CD4-positive, CD25-positive, alpha-beta regulatory T cell (primary cell): Measurements from ENCODE around the gene GSTK1. TPM values are rescaled to one million over a fixed set of nuclear protein-coding genes. Genes with fewer than 3 reads are reported as not detected.
"Not testable (repeated sequence)": the region's sequence is repeated elsewhere in the genome, so short reads cannot be mapped to it uniquely, and the experiment has no call there.

ENCODE experiments used
- ATAC-seq, 2 donors: fragments of 150-1000 bp; cut with Tn5 transposase; one replicate each; pipeline ENCODE4 v1.10.0; 2021; ENCODE audit warnings: low read depth in 2 of 2, moderate number of reproducible peaks in 2 of 2, moderate library complexity in 1 of 2
- DNase-seq, 3 donors: peaks; one replicate each; pipeline versions ENCODE4 v3.0.0 to v3.0.0-alpha.2; 2012 to 2022; ENCODE audit warnings: mixed read lengths in 1 of 3
- H3K27ac ChIP-seq: one replicate; pipeline ENCODE4 v1.7.0; 2013; ENCODE audit warnings: mild to moderate bottlenecking, low read length; ENCODE audit not compliant: insufficient read depth, poor library complexity, severe bottlenecking
- H3K27me3 ChIP-seq: one replicate; pipeline ENCODE4 v1.7.0; 2013; ENCODE audit warnings: low read length; ENCODE audit not compliant: control insufficient read depth, insufficient read depth
- H3K36me3 ChIP-seq: one replicate; pipeline ENCODE4 v1.7.0; 2013; ENCODE audit warnings: mild to moderate bottlenecking, low read length, moderate library complexity; ENCODE audit not compliant: control insufficient read depth, insufficient read depth
- H3K4me1 ChIP-seq: 2 replicates; pipeline ENCODE4 v1.7.0; 2013; ENCODE audit warnings: mild to moderate bottlenecking, low read length; ENCODE audit not compliant: insufficient read depth, control insufficient read depth, poor library complexity, severe bottlenecking
- H3K4me3 ChIP-seq: one replicate; pipeline ENCODE4 v1.7.0; 2013; ENCODE audit warnings: low read depth, mild to moderate bottlenecking, low read length, moderate library complexity
- H3K9me3 ChIP-seq, 2 experiments: 1 replicate in 1 of 2; 2 replicates in 1 of 2; pipeline ENCODE4 v1.7.0; 2013; ENCODE audit warnings: low read length in 2 of 2, mild to moderate bottlenecking in 1 of 2, moderate library complexity in 1 of 2; ENCODE audit not compliant: control insufficient read depth in 2 of 2
- H3K27ac Mint-ChIP-seq, 3 donors: one replicate each; pipeline ENCODE4 v1.8.0; 2020 to 2022; ENCODE audit warnings: mild to moderate bottlenecking in 3 of 3, mixed read lengths in 3 of 3, moderate library complexity in 2 of 3
- H3K27me3 Mint-ChIP-seq: one replicate; pipeline ENCODE4 v1.8.0; 2022; ENCODE audit warnings: mild to moderate bottlenecking, mixed read lengths
- H3K36me3 Mint-ChIP-seq: one replicate; pipeline ENCODE4 v1.8.0; 2020; ENCODE audit warnings: mixed read lengths
- H3K4me1 Mint-ChIP-seq, 4 donors: one replicate each; pipeline ENCODE4 v1.8.0; 2020 to 2022; ENCODE audit warnings: mixed read lengths in 4 of 4, mild to moderate bottlenecking in 1 of 4
- H3K4me3 Mint-ChIP-seq, 4 donors: one replicate each; pipeline ENCODE4 v1.8.0; 2020 to 2022; ENCODE audit warnings: mild to moderate bottlenecking in 4 of 4, mixed read lengths in 4 of 4, moderate library complexity in 3 of 4
- H3K9me3 Mint-ChIP-seq, 7 donors: one replicate each; pipeline ENCODE4 v1.8.0; 2020 to 2022; ENCODE audit warnings: mixed read lengths in 7 of 7, mild to moderate bottlenecking in 3 of 7, moderate library complexity in 2 of 7
- polyA plus RNA-seq, 4 donors: library from polyadenylated mRNA; unstranded; fragments of 300-500 nt; fragmentation: Illumina TruSeq; gene quantifications; one replicate each; pipeline ENCODE4 v1.2.3, GENCODE V29; 2021
- total RNA-seq: library from RNA; stranded (reverse); gene quantifications from one replicate; pipeline ENCODE4 v1.2.3, GENCODE V29; 2022

The GSTK1 gene
- total and polyA plus RNA-seq, 5 donors from 2014 or later: 475 to 845 (median 697) TPM

DNA sequence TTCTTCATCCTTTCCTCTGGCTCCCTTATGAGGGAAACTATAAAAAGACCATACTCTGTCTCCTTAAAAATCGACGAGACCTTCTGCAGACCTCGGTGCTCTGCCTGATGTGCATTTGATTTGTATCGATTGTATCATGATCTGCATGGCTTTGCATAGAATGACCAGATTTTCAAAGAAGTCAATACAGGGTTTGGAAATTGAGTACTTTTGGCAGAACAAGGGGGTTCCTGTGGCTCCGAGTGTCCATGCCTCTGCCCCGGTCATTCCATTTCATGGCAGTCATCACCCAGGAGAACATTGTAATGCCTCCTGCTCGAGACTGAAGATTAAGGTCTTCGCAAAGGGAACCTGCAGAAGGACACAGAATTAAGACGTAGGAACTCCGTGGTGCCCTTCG lies 25.6 kb downstream of the GSTK1 start:
- no peaks in the 10 kb centered on the region for H3K9me3 Mint-ChIP-seq
- H3K9me3 ChIP-seq: no peaks in the 10 kb centered on the region
- H3K4me3 ChIP-seq: peak overlapping the region; percentile 99
- no peaks in the 10 kb centered on the region for H3K27me3 ChIP-seq
- no peaks in the 10 kb centered on the region for H3K27me3 Mint-ChIP-seq
- H3K27ac ChIP-seq: peak overlapping the region; percentile 78
- H3K36me3 Mint-ChIP-seq: peaks cover 18% of the 10 kb centered on the region
- H3K4me1 ChIP-seq: peaks cover 37% of the 10 kb centered on the region
- DNase-seq: no peak
- peak overlapping the region; percentile 90 to 93 (median 91) for H3K27ac Mint-ChIP-seq
- peak overlapping the region; percentile 95 to 99 (median 98) for H3K4me3 Mint-ChIP-seq
- ATAC-seq: no peak
- H3K4me1 Mint-ChIP-seq: peaks cover 26 to 72% (median 57%) of the 10 kb centered on the region in 4 donors
- peaks cover 33% of the 10 kb centered on the region for H3K36me3 ChIP-seq

DNA sequence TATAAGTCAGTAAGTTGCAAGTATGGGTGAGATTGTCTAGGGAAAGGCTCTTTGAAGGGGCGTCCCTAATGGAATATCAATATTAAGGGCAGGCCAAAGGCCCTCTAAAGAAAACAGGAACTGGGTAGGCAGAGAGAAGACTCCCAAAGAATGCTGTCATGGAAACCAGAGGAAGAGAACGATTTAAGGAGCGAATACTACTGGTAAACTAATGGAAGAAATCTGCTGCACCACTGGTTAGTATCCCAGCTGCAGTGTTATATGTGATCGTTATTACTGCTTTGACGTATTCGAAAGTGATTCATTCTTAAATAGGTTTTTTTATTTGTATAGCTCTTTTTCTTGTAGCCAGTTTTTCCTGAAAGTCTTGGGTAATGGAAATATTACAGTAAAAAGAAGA lies 26.2 kb downstream of the GSTK1 start:
- H3K4me1 ChIP-seq: peaks cover 34% of the 10 kb centered on the region
- peaks cover 39% of the 10 kb centered on the region for H3K36me3 ChIP-seq
- H3K27me3 ChIP-seq: no peaks in the 10 kb centered on the region
- H3K4me3 Mint-ChIP-seq: peak overlapping the region; percentile 95 to 99 (median 98)
- H3K27ac ChIP-seq: peak overlapping the region; percentile 34
- peak overlapping the region; percentile 99 for H3K4me3 ChIP-seq
- no peaks in the 10 kb centered on the region for H3K27me3 Mint-ChIP-seq
- DNase-seq (no peak), ATAC-seq (no peak)
- no peaks in the 10 kb centered on the region for H3K9me3 Mint-ChIP-seq
- no peaks in the 10 kb centered on the region for H3K9me3 ChIP-seq
- H3K36me3 Mint-ChIP-seq: peaks cover 24% of the 10 kb centered on the region
- H3K4me1 Mint-ChIP-seq: peaks cover 27 to 72% (median 57%) of the 10 kb centered on the region in 4 donors
- peak overlapping the region; percentile 90 to 93 (median 91) for H3K27ac Mint-ChIP-seq

DNA sequence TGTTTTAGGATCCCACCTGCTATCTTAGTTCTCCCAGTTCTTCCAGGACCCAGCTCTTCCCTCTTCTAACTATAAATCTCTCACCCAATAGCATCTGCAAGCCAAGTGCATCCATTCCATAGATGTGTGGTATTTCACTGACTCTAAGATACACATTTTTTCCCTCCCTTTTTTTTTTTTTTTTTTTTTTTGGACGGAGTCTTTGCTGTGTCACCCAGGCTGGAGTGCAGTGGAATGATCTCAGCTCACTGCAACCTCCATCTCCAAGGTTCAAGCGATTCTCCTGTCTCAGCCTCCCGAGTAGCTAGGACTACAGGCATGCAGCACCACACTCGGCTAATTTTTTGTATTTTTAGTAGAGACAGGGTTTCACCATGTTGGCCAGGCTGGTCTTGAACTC lies 26.6 kb downstream of the GSTK1 start:
- Mint-ChIP-seq H3K4me3 (peak overlapping the region; percentile 95 to 99 (median 98)), H3K36me3 (peaks cover 29% of the 10 kb centered on the region), H3K4me1 (peaks cover 29 to 71% (median 59%) of the 10 kb centered on the region in 4 donors), H3K27ac (peak overlapping the region in 2 of 3 donors; percentile 90 to 91)
- H3K9me3 Mint-ChIP-seq, H3K27me3 Mint-ChIP-seq, H3K27me3 ChIP-seq, H3K27ac ChIP-seq, DNase-seq, ATAC-seq, H3K9me3 ChIP-seq: not testable (repeated sequence)
- Histone ChIP-seq H3K4me1 (peaks cover 34% of the 10 kb centered on the region), H3K36me3 (peaks cover 44% of the 10 kb centered on the region), H3K4me3 (peak overlapping the region; percentile 99)

GRCh38 chr7:143290293-143290692 lies 27.1 kb downstream of the GSTK1 start:
- peaks cover 29 to 71% (median 61%) of the 10 kb centered on the region in 4 donors for H3K4me1 Mint-ChIP-seq

DNA sequence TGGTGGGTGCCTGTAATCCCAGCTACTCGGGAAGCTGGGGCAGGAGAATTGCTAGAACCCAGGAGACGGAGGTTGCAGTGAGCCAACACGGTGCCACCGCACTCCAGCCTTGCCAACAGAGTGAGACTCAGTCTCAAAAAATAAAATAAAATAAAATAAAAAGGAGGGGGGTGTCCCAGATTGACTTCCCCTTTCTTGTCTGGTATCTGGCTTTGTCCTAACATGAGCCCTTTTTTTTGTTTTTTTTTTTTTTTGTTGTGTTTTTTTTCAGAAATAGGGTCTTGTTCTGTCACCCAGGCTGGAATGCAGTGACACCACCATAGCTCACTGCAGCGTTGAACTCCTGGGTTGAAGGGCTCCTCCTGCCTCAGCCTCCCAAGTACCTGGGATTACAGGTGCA lies 29.6 kb downstream of the GSTK1 start:
- H3K4me1 Mint-ChIP-seq: peaks cover 40 to 80% (median 68%) of the 10 kb centered on the region in 4 donors
- Histone ChIP-seq H3K9me3 (no peaks in the 10 kb centered on the region), H3K4me3 (no peak overlapping the region), H3K36me3 (peaks cover 69% of the 10 kb centered on the region), H3K27ac (no peak overlapping the region), H3K4me1 (peaks cover 43% of the 10 kb centered on the region), H3K27me3 (no peaks in the 10 kb centered on the region)
- H3K4me3 Mint-ChIP-seq: peak overlapping the region in 1 of 4 donors; percentile 51
- H3K27me3 Mint-ChIP-seq: no peaks in the 10 kb centered on the region
- DNase-seq (no peak), ATAC-seq (no peak)
- no peak overlapping the region for H3K27ac Mint-ChIP-seq
- H3K36me3 Mint-ChIP-seq: peaks cover 50% of the 10 kb centered on the region
- peaks cover 0 to 2% (median 0%) of the 10 kb centered on the region in 7 donors for H3K9me3 Mint-ChIP-seq

More at GRCh38 chr7:143290293-143290692, 27.1 kb downstream of the GSTK1 start:
- peaks cover 34% of the 10 kb centered on the region for H3K4me1 ChIP-seq
- peak overlapping the region; percentile 99 for H3K4me3 ChIP-seq
- Mint-ChIP-seq H3K27ac (peak overlapping the region in 2 of 3 donors; percentile 48 to 90), H3K9me3 (no peaks in the 10 kb centered on the region), H3K4me3 (peak overlapping the region; percentile 95 to 99 (median 98)), H3K27me3 (no peaks in the 10 kb centered on the region), H3K36me3 (peaks cover 33% of the 10 kb centered on the region)
- H3K36me3 ChIP-seq: peaks cover 48% of the 10 kb centered on the region
- DNase-seq (no peak), ATAC-seq (no peak)
- no peak overlapping the region for H3K27ac ChIP-seq
- H3K9me3 ChIP-seq: no peaks in the 10 kb centered on the region
- H3K27me3 ChIP-seq: no peaks in the 10 kb centered on the region

GRCh38 chr7:143295870-143296269 lies 32.6 kb downstream of the GSTK1 start:
- H3K27me3 Mint-ChIP-seq: no peaks in the 10 kb centered on the region
- peaks cover 48 to 76% (median 62%) of the 10 kb centered on the region in 4 donors for H3K4me1 Mint-ChIP-seq
- peaks cover 91% of the 10 kb centered on the region for H3K36me3 ChIP-seq
- H3K27me3 ChIP-seq: no peaks in the 10 kb centered on the region
- no peaks in the 10 kb centered on the region for H3K9me3 ChIP-seq
- H3K27ac Mint-ChIP-seq: peak overlapping the region; percentile 24 to 47 (median 35)
- peak overlapping the region; percentile 8 for H3K27ac ChIP-seq
- peaks cover 0 to 2% (median 0%) of the 10 kb centered on the region in 7 donors for H3K9me3 Mint-ChIP-seq
- H3K4me3 Mint-ChIP-seq: peak overlapping the region in 3 of 4 donors; percentile 9 to 81 (median 51)
- no peak for ATAC-seq
- no peak for DNase-seq
- H3K4me1 ChIP-seq: peaks cover 33% of the 10 kb centered on the region
- peak overlapping the region; percentile 45 for H3K4me3 ChIP-seq
- H3K36me3 Mint-ChIP-seq: peaks cover 61% of the 10 kb centered on the region

DNA sequence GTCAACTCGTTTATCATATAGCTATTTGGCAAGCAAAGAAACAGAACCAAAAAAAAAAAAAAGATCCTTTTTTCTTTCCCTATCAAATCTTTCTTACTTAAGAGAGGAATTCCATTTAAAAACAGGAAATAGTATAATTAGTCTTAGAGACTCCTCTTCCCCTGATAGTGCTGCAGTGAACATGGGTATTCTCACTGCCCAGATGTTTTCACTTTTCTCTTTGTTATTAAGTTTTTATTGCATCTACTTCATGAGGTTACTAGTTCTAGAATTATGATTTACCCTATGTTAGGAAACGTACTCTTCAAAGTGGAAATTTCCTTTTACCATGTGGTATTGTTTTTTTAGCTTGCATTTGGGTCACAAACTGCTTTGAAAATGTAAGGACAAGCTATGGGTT lies 33.4 kb downstream of the GSTK1 start:
- H3K27me3 Mint-ChIP-seq: no peaks in the 10 kb centered on the region
- Histone ChIP-seq H3K4me1 (peaks cover 30% of the 10 kb centered on the region), H3K4me3 (peak overlapping the region; percentile 45), H3K27ac (peak overlapping the region; percentile 8), H3K27me3 (no peaks in the 10 kb centered on the region), H3K36me3 (peaks cover 92% of the 10 kb centered on the region), H3K9me3 (no peaks in the 10 kb centered on the region)
- no peak for ATAC-seq
- peak overlapping the region in 2 of 3 donors; percentile 3 to 47 for H3K27ac Mint-ChIP-seq
- no peak for DNase-seq
- peaks cover 41 to 74% (median 59%) of the 10 kb centered on the region in 4 donors for H3K4me1 Mint-ChIP-seq
- peaks cover 0 to 2% (median 0%) of the 10 kb centered on the region in 7 donors for H3K9me3 Mint-ChIP-seq
- H3K36me3 Mint-ChIP-seq: peaks cover 63% of the 10 kb centered on the region
- peak overlapping the region in 2 of 4 donors; percentile 51 to 81 for H3K4me3 Mint-ChIP-seq

- no peaks in the 10 kb centered on the region for H3K27me3 ChIP-seq
- peaks cover 27% of the 10 kb centered on the region for H3K4me1 ChIP-seq
- peak overlapping the region; percentile 4 for H3K4me3 ChIP-seq
- ATAC-seq: no peak
- H3K27ac ChIP-seq: no peak overlapping the region
- Mint-ChIP-seq H3K4me3 (peak overlapping the region in 3 of 4 donors; percentile 4 to 33 (median 32)), H3K27me3 (no peaks in the 10 kb centered on the region), H3K27ac (peak overlapping the region in 2 of 3 donors; percentile 44 to 65), H3K36me3 (peaks cover 65% of the 10 kb centered on the region), H3K9me3 (peaks cover 0 to 2% (median 0%) of the 10 kb centered on the region in 7 donors), H3K4me1 (peaks cover 35 to 57% (median 48%) of the 10 kb centered on the region in 4 donors)
- H3K9me3 ChIP-seq: no peaks in the 10 kb centered on the region
- DNase-seq: no peak
- H3K36me3 ChIP-seq: peaks cover 91% of the 10 kb centered on the region
These were observed 36.1 kb downstream of the GSTK1 start for GRCh38 chr7:143299346-143299745.
